Stomach (tissue), 4 donors: ENCODE data around the gene CDHR4.

Experiments used
- CTCF ChIP-seq, 7 experiments: fragments of 450-650 bp in 4 of 7; fragments of 200-600 bp in 3 of 7; sonication (generic) in 3 of 7; IDR thresholded peaks; one replicate each; pipeline ENCODE4 v1.5.1; 2016 to 2019; ENCODE audit warnings: antibody characterized with exemption in 7 of 7, control low read depth in 2 of 7, mild to moderate bottlenecking in 1 of 7
- EP300 ChIP-seq: sonication (generic); formaldehyde crosslinking; IDR thresholded peaks from one replicate; pipeline ENCODE4 v1.6.1; 2017; ENCODE audit warnings: antibody characterized with exemption
- POLR2A ChIP-seq, 4 donors: fragments of 450-650 bp; IDR thresholded peaks; one replicate each; pipeline ENCODE4 v1.6.1; 2016; ENCODE audit warnings: antibody characterized with exemption in 4 of 4, control low read depth in 2 of 4, mild to moderate bottlenecking in 1 of 4, moderate library complexity in 1 of 4
- POLR2AphosphoS5 ChIP-seq, 3 donors: sonication (generic); formaldehyde crosslinking; IDR thresholded peaks; one replicate each; pipeline ENCODE4 v1.6.1; 2016; ENCODE audit warnings: antibody characterized with exemption in 3 of 3

- TF ChIP-seq CTCF (IDR thresholded peaks at IDR 0.05), result no peak
- TF ChIP-seq POLR2AphosphoS5 (IDR thresholded peaks at IDR 0.05), result no peak
- no peak for TF ChIP-seq POLR2A (IDR thresholded peaks at IDR 0.05)
- TF ChIP-seq EP300, result no peak
These were observed 13.3 kb upstream of the CDHR4 start for GRCh38 chr3:49812916-49813496.
